ENCODE data around the gene NAIF1. TPM values are rescaled to one million over a fixed set of nuclear protein-coding genes. Genes with fewer than 3 reads are reported as not detected.

The NAIF1 gene
- total RNA-seq, 1 experiment from 2014 or later = 12.4 TPM

DNA sequence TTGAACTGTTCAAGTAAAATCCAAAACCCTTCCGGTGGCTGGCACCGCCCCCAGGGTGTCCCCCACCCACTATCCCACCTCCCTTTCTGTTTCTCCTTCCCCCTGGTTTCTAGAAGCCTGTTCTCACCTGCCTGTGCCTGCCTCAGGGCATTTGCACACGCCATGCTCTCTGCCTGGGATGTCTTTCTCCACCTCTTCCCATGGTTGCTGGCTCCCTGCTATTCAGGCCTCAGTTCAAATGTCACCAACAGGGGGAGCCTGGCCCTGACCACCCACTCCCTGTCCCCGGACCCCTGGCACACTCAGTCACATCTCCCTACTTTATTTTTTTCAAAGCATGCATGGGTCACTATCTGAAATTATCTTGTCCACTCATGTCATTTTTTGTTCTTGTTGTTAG lies 46.4 kb downstream of the NAIF1 start:
- CTCF ChIA-PET = interaction anchor here (0.6 to 6.7 kb wide), 9 partner anchors 14 to 97 kb away, joined by 3 to 46 read pairs (median 3); no protein-coding TSS in a partner anchor
- H3K36me3 Mint-ChIP-seq = no peaks in the 10 kb centered on the region
- POLR2A ChIA-PET = interaction anchor here (1.0 kb wide), 1 partner anchor 77 kb away, joined by 3 read pairs; no protein-coding TSS in a partner anchor
- peak; percentile 30 for DNase-seq (ENCODE audit: low spot score)
- no peaks in the 10 kb centered on the region for H3K27me3 Mint-ChIP-seq (ENCODE audit: low read depth)
- H3K27ac Mint-ChIP-seq = no peak overlapping the region
- no peaks in the 10 kb centered on the region for H3K4me1 Mint-ChIP-seq
- H3K9me3 Mint-ChIP-seq = no peaks in the 10 kb centered on the region
- no peak overlapping the region for H3K4me3 Mint-ChIP-seq
- no peak for TF ChIP-seq JUN (CRISPR knock-in tag; IDR thresholded peaks at IDR 0.05)
- TF ChIP-seq GTF2I (CRISPR knock-in tag; conservative IDR thresholded peaks at IDR 0.05) = 0 out of 2 replicates have a peak, but pooled peaks have one; percentile 41
- TF ChIP-seq, protein P1, sequence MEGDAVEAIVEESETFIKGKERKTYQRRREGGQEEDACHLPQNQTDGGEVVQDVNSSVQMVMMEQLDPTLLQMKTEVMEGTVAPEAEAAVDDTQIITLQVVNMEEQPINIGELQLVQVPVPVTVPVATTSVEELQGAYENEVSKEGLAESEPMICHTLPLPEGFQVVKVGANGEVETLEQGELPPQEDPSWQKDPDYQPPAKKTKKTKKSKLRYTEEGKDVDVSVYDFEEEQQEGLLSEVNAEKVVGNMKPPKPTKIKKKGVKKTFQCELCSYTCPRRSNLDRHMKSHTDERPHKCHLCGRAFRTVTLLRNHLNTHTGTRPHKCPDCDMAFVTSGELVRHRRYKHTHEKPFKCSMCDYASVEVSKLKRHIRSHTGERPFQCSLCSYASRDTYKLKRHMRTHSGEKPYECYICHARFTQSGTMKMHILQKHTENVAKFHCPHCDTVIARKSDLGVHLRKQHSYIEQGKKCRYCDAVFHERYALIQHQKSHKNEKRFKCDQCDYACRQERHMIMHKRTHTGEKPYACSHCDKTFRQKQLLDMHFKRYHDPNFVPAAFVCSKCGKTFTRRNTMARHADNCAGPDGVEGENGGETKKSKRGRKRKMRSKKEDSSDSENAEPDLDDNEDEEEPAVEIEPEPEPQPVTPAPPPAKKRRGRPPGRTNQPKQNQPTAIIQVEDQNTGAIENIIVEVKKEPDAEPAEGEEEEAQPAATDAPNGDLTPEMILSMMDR (IDR thresholded peaks at IDR 0.05) = peak; percentile 23; the same call in 1 of the 2 replicates
- ATAC-seq = peak; percentile 74

DNA sequence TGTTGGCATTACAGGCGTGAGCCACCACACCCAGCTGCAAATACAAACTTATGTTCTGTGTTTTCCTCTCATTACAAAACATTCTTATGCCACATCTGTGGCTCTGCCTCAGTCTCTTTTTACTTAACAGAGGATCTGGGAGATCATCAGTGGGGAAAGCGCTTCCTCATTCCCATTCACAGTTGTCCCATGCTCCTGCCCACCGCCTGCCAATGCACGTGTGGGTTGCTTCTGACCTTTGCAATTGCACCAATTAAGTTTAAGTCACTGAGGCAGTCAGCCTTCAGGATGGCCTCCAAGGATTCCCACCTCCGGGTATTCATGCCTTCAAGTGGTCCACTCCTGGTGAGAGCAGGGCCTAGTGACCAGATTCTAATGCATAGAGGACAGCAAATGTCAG lies 51.4 kb downstream of the NAIF1 start:
- no peaks in the 10 kb centered on the region for H3K36me3 Mint-ChIP-seq
- TF ChIP-seq NR2C2 (CRISPR knock-in tag; IDR thresholded peaks at IDR 0.05) (no peak), ESRRA (CRISPR knock-in tag; IDR thresholded peaks at IDR 0.05; ENCODE audit: borderline replicate concordance) (no peak), NR3C1 (CRISPR knock-in tag; conservative IDR thresholded peaks at IDR 0.05; ENCODE audit: low read depth) (no peak)
- TF ChIP-seq, protein P2, sequence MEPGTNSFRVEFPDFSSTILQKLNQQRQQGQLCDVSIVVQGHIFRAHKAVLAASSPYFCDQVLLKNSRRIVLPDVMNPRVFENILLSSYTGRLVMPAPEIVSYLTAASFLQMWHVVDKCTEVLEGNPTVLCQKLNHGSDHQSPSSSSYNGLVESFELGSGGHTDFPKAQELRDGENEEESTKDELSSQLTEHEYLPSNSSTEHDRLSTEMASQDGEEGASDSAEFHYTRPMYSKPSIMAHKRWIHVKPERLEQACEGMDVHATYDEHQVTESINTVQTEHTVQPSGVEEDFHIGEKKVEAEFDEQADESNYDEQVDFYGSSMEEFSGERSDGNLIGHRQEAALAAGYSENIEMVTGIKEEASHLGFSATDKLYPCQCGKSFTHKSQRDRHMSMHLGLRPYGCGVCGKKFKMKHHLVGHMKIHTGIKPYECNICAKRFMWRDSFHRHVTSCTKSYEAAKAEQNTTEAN (CRISPR knock-in tag; IDR thresholded peaks at IDR 0.05) = no peak
- TF ChIP-seq, protein P3, sequence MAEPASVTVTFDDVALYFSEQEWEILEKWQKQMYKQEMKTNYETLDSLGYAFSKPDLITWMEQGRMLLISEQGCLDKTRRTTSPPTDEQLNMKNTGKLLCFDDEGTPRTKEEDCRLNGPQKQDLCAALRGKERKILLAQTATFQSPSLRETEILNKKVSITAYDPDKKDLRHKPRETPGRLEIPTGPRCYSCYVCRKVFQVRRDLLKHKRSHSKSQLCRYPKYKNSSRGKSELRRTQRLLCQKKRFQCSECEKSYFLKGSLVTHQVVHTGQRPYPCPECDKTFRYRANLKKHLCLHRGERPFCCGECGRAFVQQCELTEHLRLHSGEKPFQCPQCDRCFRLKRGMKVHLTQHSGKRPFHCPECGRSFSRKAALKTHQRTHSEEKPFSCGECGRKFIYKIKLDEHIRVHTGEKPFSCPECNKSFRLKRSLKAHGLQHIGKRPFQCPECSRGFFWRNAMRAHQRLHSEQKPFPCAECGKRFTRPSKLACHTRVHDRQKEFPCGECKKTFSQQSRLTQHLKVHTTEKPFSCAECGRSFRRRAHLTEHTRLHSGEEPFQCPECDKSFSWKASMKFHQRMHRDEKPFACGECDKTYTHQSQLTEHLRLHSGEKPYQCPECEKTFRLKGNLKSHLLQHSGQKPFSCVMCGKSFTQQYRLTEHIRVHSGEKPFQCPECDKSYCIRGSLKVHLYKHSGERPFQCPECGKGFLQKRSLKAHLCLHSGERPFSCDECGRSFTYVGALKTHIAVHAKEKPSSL (CRISPR knock-in tag; conservative IDR thresholded peaks at IDR 0.05) = no peak
- TF ChIP-seq, protein P4, sequence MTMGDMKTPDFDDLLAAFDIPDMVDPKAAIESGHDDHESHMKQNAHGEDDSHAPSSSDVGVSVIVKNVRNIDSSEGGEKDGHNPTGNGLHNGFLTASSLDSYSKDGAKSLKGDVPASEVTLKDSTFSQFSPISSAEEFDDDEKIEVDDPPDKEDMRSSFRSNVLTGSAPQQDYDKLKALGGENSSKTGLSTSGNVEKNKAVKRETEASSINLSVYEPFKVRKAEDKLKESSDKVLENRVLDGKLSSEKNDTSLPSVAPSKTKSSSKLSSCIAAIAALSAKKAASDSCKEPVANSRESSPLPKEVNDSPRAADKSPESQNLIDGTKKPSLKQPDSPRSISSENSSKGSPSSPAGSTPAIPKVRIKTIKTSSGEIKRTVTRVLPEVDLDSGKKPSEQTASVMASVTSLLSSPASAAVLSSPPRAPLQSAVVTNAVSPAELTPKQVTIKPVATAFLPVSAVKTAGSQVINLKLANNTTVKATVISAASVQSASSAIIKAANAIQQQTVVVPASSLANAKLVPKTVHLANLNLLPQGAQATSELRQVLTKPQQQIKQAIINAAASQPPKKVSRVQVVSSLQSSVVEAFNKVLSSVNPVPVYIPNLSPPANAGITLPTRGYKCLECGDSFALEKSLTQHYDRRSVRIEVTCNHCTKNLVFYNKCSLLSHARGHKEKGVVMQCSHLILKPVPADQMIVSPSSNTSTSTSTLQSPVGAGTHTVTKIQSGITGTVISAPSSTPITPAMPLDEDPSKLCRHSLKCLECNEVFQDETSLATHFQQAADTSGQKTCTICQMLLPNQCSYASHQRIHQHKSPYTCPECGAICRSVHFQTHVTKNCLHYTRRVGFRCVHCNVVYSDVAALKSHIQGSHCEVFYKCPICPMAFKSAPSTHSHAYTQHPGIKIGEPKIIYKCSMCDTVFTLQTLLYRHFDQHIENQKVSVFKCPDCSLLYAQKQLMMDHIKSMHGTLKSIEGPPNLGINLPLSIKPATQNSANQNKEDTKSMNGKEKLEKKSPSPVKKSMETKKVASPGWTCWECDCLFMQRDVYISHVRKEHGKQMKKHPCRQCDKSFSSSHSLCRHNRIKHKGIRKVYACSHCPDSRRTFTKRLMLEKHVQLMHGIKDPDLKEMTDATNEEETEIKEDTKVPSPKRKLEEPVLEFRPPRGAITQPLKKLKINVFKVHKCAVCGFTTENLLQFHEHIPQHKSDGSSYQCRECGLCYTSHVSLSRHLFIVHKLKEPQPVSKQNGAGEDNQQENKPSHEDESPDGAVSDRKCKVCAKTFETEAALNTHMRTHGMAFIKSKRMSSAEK (CRISPR knock-in tag; IDR thresholded peaks at IDR 0.05; ENCODE audit: borderline replicate concordance) = no peak
- TF ChIP-seq, protein P5, sequence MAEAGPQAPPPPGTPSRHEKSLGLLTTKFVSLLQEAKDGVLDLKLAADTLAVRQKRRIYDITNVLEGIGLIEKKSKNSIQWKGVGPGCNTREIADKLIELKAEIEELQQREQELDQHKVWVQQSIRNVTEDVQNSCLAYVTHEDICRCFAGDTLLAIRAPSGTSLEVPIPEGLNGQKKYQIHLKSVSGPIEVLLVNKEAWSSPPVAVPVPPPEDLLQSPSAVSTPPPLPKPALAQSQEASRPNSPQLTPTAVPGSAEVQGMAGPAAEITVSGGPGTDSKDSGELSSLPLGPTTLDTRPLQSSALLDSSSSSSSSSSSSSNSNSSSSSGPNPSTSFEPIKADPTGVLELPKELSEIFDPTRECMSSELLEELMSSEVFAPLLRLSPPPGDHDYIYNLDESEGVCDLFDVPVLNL (CRISPR knock-in tag; IDR thresholded peaks at IDR 0.05; ENCODE audit: borderline replicate concordance, low read depth) = no peak
- no peaks in the 10 kb centered on the region for H3K27me3 Mint-ChIP-seq (ENCODE audit: low read depth)
- H3K4me1 Mint-ChIP-seq = peaks cover 10% of the 10 kb centered on the region
- ChIA-PET POLR2A (no interaction called here), CTCF (interaction anchor here (2.9 kb wide), 1 partner anchor 102 kb away, joined by 13 read pairs; no protein-coding TSS in a partner anchor)
- H3K27ac Mint-ChIP-seq = no peak overlapping the region
- H3K9me3 Mint-ChIP-seq = no peaks in the 10 kb centered on the region
- ATAC-seq = no peak
- no peak overlapping the region for H3K4me3 Mint-ChIP-seq
- DNase-seq (ENCODE audit: low spot score) = no peak

Other genes with a start within 250 kb of the NAIF1 start
- 3.7 to 4.4 TPM (median 4.2 TPM) in 3 replicates for gene ENG, start 212.7 kb downstream of the NAIF1 start, total RNA-seq (2021)
- gene AK1, start 189.6 kb downstream of the NAIF1 start, total RNA-seq (2021) = 27.5 to 34.9 TPM (median 34.4 TPM) in 3 replicates
- 45.1 to 47.5 TPM (median 45.3 TPM) in 3 replicates for gene ST6GALNAC6, start 167.7 kb downstream of the NAIF1 start, total RNA-seq (2021)
- 25.1 to 25.7 TPM (median 25.4 TPM) in 3 replicates for gene ST6GALNAC4, start 150.3 kb downstream of the NAIF1 start, total RNA-seq (2021)
- gene PIP5KL1, start 136.5 kb downstream of the NAIF1 start, total RNA-seq (2021) = 15.8 to 20.2 TPM (median 16.8 TPM) in 3 replicates
- 53.3 to 58.2 TPM (median 56.1 TPM) in 3 replicates for gene DPM2, start 129.5 kb downstream of the NAIF1 start, total RNA-seq (2021)
- 42.2 to 66.4 TPM (median 51.3 TPM) in 3 replicates for gene EEIG1, start 86.3 kb downstream of the NAIF1 start, total RNA-seq (2021)
- gene SLC25A25, start 912 bp upstream of the NAIF1 start, total RNA-seq (2021) = 15.2 to 17.4 TPM (median 15.2 TPM) in 3 replicates
- 96.2 to 118 TPM (median 98.4 TPM) in 3 replicates for gene PTGES2, start 60.4 kb upstream of the NAIF1 start, total RNA-seq (2021)
- 1.0 to 3.0 TPM (median 1.3 TPM) in 3 replicates for gene LCN2, start 82.1 kb upstream of the NAIF1 start, total RNA-seq (2021)
- gene BBLN, start 92.9 kb upstream of the NAIF1 start, total RNA-seq (2021) = 77.1 to 86.9 TPM (median 86.6 TPM) in 3 replicates
- 86.1 to 90.6 TPM (median 90.2 TPM) in 3 replicates for gene CIZ1, start 124.3 kb upstream of the NAIF1 start, total RNA-seq (2021)
- 79.0 to 105 TPM (median 92.4 TPM) in 3 replicates for gene DNM1, start 136.1 kb upstream of the NAIF1 start, total RNA-seq (2021)
- gene GOLGA2, start 208.7 kb upstream of the NAIF1 start, total RNA-seq (2021) = 54.7 to 66.3 TPM (median 58.8 TPM) in 3 replicates
- gene SWI5, start 209.0 kb upstream of the NAIF1 start, total RNA-seq (2021) = 26.2 to 32.0 TPM (median 31.7 TPM) in 3 replicates